ENCODE data around the gene FOSL2.

GRCh38 chr2:28423856-28424605 lies 31.4 kb downstream of the FOSL2 start:
- TF ChIP-seq CTCF (IDR thresholded peaks at IDR 0.05; ENCODE audit: insufficient read depth, low read length), result no peak
- TF ChIP-seq POLR2AphosphoS5 (IDR thresholded peaks at IDR 0.05; ENCODE audit: low read depth), result no peak
- no peak for TF ChIP-seq GABPA (IDR thresholded peaks at IDR 0.05; ENCODE audit: low read depth)

Data from HL-60 (cell line).